Activated CD8-positive, alpha-beta memory T cell treated with anti-CD3 and anti-CD28 coated beads, Interleukin-2, amount 50 U/mL, for 48 hours (primary cell): ENCODE measurements around the gene OSBPL6.

Experiments used
- DNase-seq: peaks from one replicate; pipeline ENCODE4 v3.0.0-alpha.2; 2020

OSBPL6 gene

GRCh38 chr2:178241844-178242551, 47.7 kb downstream of the OSBPL6 start:
- DNase-seq: no peak

GRCh38 chr2:178242552-178242883, 48.2 kb downstream of the OSBPL6 start:
- DNase-seq: no peak

GRCh38 chr2:178243961-178244360, 49.6 kb downstream of the OSBPL6 start:
- no peak for DNase-seq

GRCh38 chr2:178244777-178245176, 50.5 kb downstream of the OSBPL6 start:
- no peak for DNase-seq

- DNase-seq: no peak
Observed at GRCh38 chr2:178246696-178247095, 52.4 kb downstream of the OSBPL6 start.

- no peak for DNase-seq
Observed at GRCh38 chr2:178247250-178247649, 52.9 kb downstream of the OSBPL6 start.

GRCh38 chr2:178250429-178250828, 56.1 kb downstream of the OSBPL6 start:
- no peak for DNase-seq

- DNase-seq: no peak
Observed at GRCh38 chr2:178251151-178251955, 57.0 kb downstream of the OSBPL6 start.

- DNase-seq: no peak
Observed at GRCh38 chr2:178256382-178257042, 62.2 kb downstream of the OSBPL6 start.

- no peak for DNase-seq
Observed at GRCh38 chr2:178257127-178257526, 62.8 kb downstream of the OSBPL6 start.

- DNase-seq: no peak
Observed at GRCh38 chr2:178258916-178259315, 64.6 kb downstream of the OSBPL6 start.

- no peak for DNase-seq
Observed at GRCh38 chr2:178263159-178263860, 69.0 kb downstream of the OSBPL6 start.

GRCh38 chr2:178264211-178264610, 69.9 kb downstream of the OSBPL6 start:
- DNase-seq: no peak

GRCh38 chr2:178265851-178266250, 71.5 kb downstream of the OSBPL6 start:
- no peak for DNase-seq

GRCh38 chr2:178266445-178266844, 72.1 kb downstream of the OSBPL6 start:
- no peak for DNase-seq

GRCh38 chr2:178267660-178268059, 73.3 kb downstream of the OSBPL6 start:
- DNase-seq: no peak

- no peak for DNase-seq
Observed at GRCh38 chr2:178268435-178268834, 74.1 kb downstream of the OSBPL6 start.

GRCh38 chr2:178269438-178270224, 75.3 kb downstream of the OSBPL6 start:
- DNase-seq: no peak

GRCh38 chr2:178270338-178270737, 76.0 kb downstream of the OSBPL6 start:
- DNase-seq: no peak

GRCh38 chr2:178271094-178271493, 76.8 kb downstream of the OSBPL6 start:
- no peak for DNase-seq

GRCh38 chr2:178271629-178272333, 77.5 kb downstream of the OSBPL6 start:
- no peak for DNase-seq
